HL-60/S4 treated with phorbol 12-myristate 13-acetate at 8.2 ng/mL for 4 days and 3 days (cell line): Measurements from ENCODE around the gene GLE1.
"Not testable (repeated sequence)": the region's sequence is repeated elsewhere in the genome, so short reads cannot be mapped to it uniquely, and the experiment has no call there.

ENCODE experiments used
- in situ Hi-C: fragments of 300-500 bp; cut with MboI; formaldehyde crosslinking; loops from 2 replicates; pipeline ENCODE4 v1.15.0; 2022; ENCODE audit warnings: low sequenced_read_pairs

The GLE1 gene

GRCh38 chr9:128550770-128551656 lies 46.5 kb downstream of the GLE1 start:
- in situ Hi-C loops, result no loop called here

GRCh38 chr9:128551657-128552152 lies 47.2 kb downstream of the GLE1 start:
- in situ Hi-C loops, result no loop called here

- in situ Hi-C loops, result no loop called here
These were observed 47.7 kb downstream of the GLE1 start, which contains the start of gene SPTAN1 for GRCh38 chr9:128552153-128552743. TSS of gene SPTAN1 (plus strand) at chr9:128552587. CDS start at chr9:128566741, 14,154 bp downstream.

GRCh38 chr9:128552744-128553440 lies 48.4 kb downstream of the GLE1 start:
- in situ Hi-C loops, result no loop called here

GRCh38 chr9:128553728-128554127 lies 49.2 kb downstream of the GLE1 start:
- in situ Hi-C loops, result no loop called here

GRCh38 chr9:128554155-128554862 lies 49.8 kb downstream of the GLE1 start:
- in situ Hi-C loops, result no loop called here

GRCh38 chr9:128555180-128555721 lies 50.7 kb downstream of the GLE1 start:
- in situ Hi-C loops, result no loop called here

- in situ Hi-C loops, result no loop called here
These were observed 51.8 kb downstream of the GLE1 start for GRCh38 chr9:128556276-128556675.

- in situ Hi-C loops, result no loop called here
These were observed 52.6 kb downstream of the GLE1 start for GRCh38 chr9:128556926-128557634.

GRCh38 chr9:128558431-128559310 lies 54.2 kb downstream of the GLE1 start:
- in situ Hi-C loops, result no loop called here

- in situ Hi-C loops, result no loop called here
These were observed 61.1 kb downstream of the GLE1 start for GRCh38 chr9:128565578-128565977.

- in situ Hi-C loops, result no loop called here
These were observed 64.1 kb downstream of the GLE1 start for GRCh38 chr9:128568470-128569078.

- in situ Hi-C loops, result no loop called here
These were observed 71.0 kb downstream of the GLE1 start for GRCh38 chr9:128575469-128575868.

GRCh38 chr9:128575916-128576315 lies 71.4 kb downstream of the GLE1 start:
- in situ Hi-C loops, result no loop called here

- in situ Hi-C loops, result no loop called here
These were observed 72.7 kb downstream of the GLE1 start for GRCh38 chr9:128577206-128577605.

GRCh38 chr9:128579194-128579593 lies 74.7 kb downstream of the GLE1 start:
- in situ Hi-C loops, result no loop called here

GRCh38 chr9:128580731-128581130 lies 76.2 kb downstream of the GLE1 start:
- in situ Hi-C loops, result no loop called here

GRCh38 chr9:128585155-128585554 lies 80.6 kb downstream of the GLE1 start:
- in situ Hi-C loops, result not testable (repeated sequence)
